LHCN-M2 (cell line): Measurements from ENCODE around the gene LACRT. TPM values are rescaled to one million over a fixed set of nuclear protein-coding genes. Genes with fewer than 3 reads are reported as not detected.
A peak's percentile ranks its signal among the peaks of the same experiment; 100 is the strongest.
"Not testable (repeated sequence)": the region's sequence is repeated elsewhere in the genome, so short reads cannot be mapped to it uniquely, and the experiment has no call there.

Experiments
- DNase-seq: peaks from one replicate; pipeline ENCODE4 v3.0.0-alpha.2; 2012; ENCODE audit warnings: low read depth
- polyA plus RNA-seq: library from polyadenylated mRNA; unstranded; fragments of >200 nt; gene quantifications from one replicate; pipeline ENCODE4 v1.2.1, GENCODE V29; 2012; ENCODE audit warnings: missing spikeins
- total RNA-seq: library from RNA; depleted of rRNA; stranded (reverse); fragments of >200 nt; gene quantifications from 2 replicates; pipeline ENCODE4 v1.2.3, GENCODE V29; 2014; rRNA removed

LACRT gene
- total RNA-seq: not detected in 2 replicates
- not detected for polyA plus RNA-seq

GRCh38 chr12:54634795-54635194 lies at the start of gene LACRT:
LACRT (minus strand) TSS chr12:54634895; CDS start chr12:54634841, 54 bp downstream.
- no peak for DNase-seq

GRCh38 chr12:54683398-54683797 lies 48.7 kb upstream of the LACRT start:
- DNase-seq: no peak

- DNase-seq: no peak
These were observed 48.0 kb upstream of the LACRT start for GRCh38 chr12:54682674-54683073.

DNA sequence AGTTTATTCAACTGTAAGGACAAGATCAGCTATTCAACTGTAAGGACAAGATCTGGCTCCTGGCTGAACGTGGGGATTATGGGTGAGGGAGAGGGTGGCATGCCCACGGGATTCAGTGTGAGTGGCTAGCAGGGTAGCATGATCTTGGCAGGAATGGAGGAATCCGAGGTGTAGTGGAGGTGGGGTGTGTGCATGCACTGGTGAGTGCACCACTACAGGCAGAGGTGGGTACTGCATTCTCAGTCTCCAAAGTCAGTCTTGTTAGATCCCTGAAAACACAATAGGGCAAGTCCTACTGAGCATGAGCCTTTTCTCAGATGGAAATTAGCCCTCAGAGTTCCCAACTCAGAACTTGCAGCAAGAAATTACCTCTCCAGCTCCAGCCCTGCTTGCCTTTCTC lies 45.7 kb upstream of the LACRT start:
- DNase-seq: peak; percentile 6

- DNase-seq: no peak
These were observed 43.4 kb upstream of the LACRT start for GRCh38 chr12:54678131-54678530.

GRCh38 chr12:54667945-54668344 lies 33.2 kb upstream of the LACRT start:
- DNase-seq: no peak

DNA sequence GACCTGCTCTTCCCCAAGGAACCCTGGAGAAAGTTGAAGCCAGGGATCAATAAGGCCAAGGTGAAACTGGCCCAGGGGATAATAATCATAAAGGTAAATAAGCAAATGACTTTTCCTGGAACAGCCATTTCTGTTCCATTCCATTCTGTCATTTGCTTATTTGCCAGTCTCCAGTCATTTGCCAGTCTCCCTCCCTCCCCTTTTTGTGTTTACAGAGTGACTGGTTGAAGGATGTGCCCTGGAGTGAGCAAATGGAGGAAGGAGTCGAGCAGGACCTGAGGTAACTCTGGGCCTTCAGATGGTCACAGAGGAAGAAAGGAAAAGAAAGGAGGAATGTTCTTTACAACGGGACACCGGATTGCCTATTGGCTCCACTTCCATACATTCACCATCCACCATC lies 31.3 kb upstream of the LACRT start:
- no peak for DNase-seq

GRCh38 chr12:54665022-54665635 lies 30.4 kb upstream of the LACRT start:
- not testable (repeated sequence) for DNase-seq

DNA sequence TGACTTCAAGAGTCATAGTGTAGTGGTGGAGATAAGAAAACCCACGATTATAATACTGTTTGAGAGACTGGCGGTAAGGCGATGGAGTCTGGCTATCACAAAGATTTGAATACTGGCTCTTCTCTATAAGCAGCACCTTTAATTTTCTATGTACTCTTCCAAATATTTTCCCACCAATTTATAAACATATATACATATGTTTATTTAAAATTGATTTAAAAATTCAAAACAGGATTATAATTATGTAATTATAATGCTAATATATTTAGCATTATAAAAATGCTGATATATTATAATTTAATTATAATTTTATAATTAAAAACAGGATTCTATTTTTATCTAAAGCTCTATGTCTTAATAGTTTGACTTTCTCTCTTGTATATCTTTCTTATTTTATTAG lies 28.9 kb upstream of the LACRT start:
- DNase-seq: no peak

DNA sequence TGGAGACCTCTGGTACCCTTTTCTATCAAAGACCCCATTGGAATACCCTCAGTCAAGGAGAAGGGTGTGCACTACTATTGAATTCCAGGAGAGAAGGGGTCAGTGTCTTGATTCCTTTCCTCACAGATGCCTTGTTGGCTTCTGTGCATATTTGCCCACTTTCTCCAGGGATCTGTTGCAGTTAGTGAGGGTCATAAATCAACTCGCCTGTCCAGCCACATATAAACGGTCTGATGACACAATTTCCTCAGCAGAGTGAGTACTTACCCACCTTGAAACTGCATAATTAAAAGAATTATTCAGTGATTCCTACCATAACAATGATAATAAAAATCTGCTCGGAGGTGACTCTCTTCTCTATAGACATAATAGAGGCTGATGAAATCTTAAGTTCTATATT lies 27.3 kb upstream of the LACRT start:
- DNase-seq: no peak

- DNase-seq: no peak
These were observed 26.4 kb upstream of the LACRT start for GRCh38 chr12:54661048-54661447.

GRCh38 chr12:54660320-54660962 lies 25.7 kb upstream of the LACRT start:
- no peak for DNase-seq

GRCh38 chr12:54658306-54659264 lies 23.9 kb upstream of the LACRT start:
- DNase-seq: peak; percentile 27

DNA sequence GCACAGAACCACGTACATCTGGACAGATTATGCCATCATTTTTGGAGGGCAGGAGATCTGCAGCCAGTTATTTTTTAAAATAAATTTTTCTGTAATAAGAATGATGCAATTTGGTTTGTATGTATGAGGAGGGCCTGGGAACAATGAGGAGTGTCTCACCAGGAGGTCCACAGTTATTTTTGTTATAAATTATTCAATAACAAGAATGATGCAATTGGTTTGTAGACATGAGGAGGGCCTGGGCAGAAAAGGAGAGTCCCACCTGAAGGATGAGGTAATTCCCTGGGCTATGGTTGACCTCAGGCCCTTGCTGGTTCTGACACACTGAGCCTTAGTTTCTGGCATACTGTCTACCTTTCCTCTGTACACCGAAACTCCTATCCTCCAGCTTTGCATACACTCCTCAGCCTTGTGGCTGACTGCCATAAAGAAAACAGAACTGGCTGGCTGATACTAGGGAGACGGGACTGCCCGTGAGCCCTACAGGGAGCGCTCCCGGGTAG lies 22.5 kb upstream of the LACRT start:
- no peak for DNase-seq

GRCh38 chr12:54654926-54655325 lies 20.2 kb upstream of the LACRT start:
- DNase-seq: no peak

- DNase-seq: no peak
These were observed 18.3 kb upstream of the LACRT start for GRCh38 chr12:54653025-54653424.

DNA sequence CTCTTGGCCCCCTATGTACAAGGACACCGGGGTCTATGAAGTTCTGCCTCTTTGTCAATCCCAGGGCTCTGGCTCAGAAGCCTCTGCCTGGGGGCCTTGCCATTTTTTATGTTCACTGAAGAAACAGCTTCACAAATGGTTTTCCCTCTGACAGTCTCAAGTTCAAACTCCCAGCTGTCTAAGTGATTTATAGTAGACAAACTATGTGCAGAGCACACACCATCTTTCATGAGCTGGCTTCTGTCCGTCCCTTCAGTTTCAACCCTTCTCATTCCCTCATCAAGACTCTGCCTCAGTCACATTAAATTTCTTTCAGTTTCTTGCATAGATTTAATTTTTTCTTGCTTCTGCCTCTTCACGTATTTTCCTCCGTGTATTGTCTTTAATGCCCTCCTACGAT lies 16.2 kb upstream of the LACRT start:
- DNase-seq: no peak

DNA sequence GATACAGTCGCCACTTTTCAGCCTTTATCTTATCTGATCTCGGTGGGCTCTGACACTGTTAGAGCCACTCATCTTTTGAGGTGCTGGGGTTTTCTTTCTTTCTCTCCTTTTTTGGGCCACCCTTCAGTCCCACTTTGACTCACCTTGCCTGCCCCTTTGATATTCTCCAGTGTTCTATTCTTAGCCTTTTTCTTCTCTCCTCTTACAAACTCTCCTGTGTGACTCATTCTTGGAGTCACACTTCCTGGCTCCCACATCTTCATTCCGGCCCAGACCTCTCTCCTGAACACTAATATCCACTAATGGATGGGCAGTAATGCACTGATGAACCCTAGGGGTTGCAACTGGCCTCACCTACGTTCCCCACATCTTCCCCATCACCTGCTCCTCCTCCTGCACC lies 15.7 kb upstream of the LACRT start:
- DNase-seq: no peak

DNA sequence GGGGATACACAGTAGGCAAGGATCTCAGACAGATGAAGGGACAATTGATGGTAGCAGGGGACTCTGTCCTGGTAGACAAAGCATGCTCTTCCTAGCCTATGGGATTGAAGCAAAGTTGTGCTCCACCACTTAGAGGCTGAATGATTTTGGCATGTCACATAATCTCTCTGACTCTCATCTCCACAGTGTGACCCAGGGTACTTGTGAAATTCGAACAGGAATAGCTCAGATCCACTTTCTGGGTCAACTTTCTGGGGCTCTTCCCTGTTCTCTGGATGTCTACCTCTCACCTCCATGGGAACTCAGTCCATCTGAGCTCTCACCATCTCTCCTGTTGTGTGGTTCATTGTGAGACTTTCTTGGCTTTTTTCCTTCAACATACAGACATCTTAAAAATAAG lies 15.1 kb upstream of the LACRT start:
- DNase-seq: no peak

- DNase-seq: no peak
These were observed 13.6 kb upstream of the LACRT start, which contains the start of gene DCD for GRCh38 chr12:54648265-54648664. DCD (minus strand) TSS chr12:54648365; CDS start chr12:54648303, 62 bp downstream.

DNA sequence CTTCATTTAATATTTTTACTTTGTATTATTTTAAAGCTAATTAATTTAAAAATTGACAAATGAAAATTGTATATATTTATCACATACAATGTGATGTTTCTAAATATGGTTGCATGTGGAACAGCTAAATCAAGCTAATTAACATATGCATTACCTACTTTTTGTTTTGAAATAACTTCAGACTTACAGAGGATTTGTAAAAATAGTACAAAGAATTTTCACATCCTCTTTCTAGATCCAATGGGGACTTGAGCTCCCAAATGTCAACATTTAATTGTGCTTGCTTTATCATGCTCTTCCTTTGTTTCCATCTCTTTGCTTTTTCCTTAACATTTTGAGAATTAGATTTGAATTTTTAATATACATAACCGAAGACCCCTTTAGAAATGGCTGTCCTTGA lies 6.9 kb upstream of the LACRT start:
- no peak for DNase-seq

GRCh38 chr12:54641089-54641488 lies 6.4 kb upstream of the LACRT start:
- DNase-seq: no peak
